Measurements from ENCODE around the gene MRTFB.

The MRTFB gene

DNA sequence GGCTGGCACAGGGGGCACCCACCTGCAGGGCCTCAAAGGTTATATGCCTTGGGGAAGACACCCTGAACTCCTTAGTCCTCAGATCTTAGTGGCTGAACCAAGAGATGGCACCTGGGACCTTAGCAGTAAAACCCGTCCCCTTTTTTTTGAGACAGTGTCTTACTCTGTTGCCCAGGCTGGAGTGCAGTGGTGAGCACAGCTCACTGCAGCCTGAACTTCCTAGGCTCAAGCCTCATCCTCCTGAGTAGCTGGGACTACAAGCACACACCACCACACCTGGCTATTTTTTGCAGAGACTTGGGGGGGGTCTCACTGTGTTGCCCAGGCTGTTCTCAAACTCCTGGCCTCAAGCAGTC, 237.2 kb downstream of the MRTFB start:
- DNase-seq (ENCODE audit: low spot score) = no peak

DNA sequence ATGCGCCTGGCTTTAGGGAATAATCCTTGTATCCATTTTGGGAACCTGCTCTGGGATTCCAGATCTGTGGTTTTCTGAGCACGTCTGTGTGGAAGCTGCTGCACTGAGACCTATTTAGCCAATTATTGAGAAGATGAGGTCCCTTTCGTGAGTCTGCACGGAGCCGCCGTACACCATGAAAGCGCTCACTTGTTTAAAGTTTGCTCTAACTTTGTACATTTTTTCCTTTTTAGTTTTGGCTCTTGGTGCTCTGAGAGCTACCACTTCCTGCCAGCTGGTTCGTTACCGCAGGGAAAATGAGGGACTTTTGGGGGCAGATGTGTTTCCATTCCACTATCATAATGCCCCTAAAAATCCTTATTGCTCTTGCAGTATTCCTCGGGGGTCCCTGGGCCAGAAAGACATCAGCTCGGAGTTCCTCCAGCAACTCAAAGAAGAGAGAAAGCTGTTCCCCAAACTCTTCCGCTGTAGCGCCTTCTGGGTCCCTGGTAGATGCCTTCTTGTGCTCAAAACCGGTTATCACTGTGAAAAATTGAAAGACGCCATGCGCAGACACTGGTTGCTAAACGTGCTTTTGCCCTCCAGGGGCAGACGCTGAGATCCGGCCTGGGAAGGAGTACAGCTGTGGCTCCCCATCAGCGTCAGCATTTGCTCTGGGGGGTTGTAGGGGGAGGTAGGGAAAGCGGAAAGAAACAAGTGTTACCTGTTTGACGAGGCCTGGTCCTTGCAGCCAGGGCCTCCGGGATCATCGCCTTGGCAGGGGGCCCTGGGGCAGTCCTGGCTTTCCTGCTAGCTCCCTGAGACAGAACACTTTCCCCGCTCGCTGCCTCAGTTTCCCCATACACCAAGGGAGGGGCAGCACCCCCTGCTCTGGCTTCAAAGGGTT, 238.1 kb downstream of the MRTFB start:
- DNase-seq (ENCODE audit: low spot score) = no peak

DNA sequence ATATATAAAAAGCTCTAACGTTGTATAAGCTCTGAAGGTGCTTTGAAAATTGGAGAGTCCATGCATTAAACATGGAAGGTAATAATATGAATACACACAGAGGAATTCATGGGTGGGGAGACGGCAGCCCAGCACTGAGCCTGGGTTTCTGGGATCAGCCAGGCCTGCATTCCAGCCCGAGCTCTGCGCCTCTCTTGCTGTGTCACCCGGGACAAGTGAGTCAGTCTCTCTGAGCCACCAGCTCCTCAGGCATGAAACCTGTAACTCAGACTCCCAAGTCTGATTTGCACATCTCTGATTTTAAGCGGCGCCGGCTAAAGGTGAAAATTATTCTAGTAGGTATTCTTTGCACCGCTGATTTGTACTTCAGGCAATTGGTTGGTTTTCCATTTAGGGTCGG, 238.8 kb downstream of the MRTFB start:
- DNase-seq (ENCODE audit: low spot score) = no peak

DNA sequence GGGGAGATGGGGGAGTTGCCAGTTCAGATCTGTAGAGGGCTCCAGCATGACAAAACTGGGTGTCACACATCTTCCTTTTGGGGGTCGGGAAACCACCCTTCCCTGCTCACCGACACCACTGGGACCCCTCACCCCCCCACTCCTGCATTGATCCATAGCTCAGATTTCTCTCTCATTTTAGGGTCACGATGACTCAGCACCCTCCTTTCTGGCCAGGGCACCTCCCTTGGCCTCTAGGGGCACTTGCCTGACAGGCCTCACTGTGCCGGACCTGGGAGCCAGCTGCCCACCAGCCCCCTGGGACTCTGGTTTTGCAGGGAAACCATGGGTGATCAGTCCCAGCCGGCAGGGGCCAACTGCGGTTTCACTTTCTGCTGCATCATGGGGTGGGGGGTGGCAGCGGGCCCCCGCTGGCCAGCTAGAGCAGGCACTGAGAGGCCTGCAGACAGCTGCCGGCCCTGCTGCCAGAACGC, 239.4 kb downstream of the MRTFB start:
- no peak for DNase-seq (ENCODE audit: low spot score)

DNA sequence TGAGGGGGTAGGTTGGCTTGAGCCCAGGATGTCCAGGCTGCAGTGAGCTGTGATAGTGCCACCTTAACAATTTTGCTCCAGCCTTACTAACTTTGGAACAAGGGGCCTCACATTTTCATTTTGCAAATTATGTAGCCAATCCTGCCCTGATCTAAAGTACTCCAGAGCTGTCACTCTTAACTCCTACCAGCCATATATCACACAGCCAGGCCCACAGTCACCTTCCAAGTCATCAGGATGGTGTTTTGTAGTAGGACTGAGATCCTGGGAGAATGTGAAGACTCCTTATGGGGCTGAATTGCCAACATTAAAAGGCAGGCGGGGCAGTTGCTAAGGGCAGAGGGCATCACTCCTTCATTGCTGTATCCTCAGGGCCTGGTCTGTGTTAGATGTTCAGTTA, 243.0 kb downstream of the MRTFB start:
- no peak for DNase-seq (ENCODE audit: low spot score)

DNA sequence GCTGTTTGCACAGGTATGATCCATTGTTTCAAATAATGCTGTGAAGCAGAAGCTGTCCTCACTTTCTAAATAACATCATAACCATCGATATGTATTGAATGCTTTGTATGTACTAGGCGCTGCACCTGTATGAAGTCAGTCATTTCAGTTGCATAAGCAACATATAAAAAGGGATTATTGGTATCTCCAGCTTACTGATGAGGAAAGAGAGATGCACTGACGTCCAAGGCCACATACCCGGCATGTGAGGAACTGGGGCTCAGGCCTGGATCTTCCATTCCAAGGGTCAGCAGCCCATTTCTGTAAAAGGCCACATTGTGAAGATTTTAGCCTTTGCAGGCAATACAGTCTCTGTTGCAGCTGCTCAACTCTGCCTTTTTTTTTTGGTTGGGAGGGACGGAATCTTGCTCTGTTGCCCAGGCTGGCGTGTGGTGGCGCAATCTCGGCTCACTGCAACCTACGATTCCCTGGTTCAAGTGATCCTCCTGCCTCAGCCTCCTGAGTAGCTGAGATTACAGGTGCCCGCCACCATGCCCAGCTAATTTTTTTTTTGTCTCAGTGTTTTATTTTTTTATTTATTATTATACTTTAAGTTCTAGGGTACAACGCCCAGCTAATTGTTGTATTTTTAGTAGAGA, 244.7 kb downstream of the MRTFB start:
- no peak for DNase-seq (ENCODE audit: low spot score)

Data from putamen (tissue), 1 donor.